Erythroblast (primary cell): Measurements from ENCODE around the gene C22orf42.

Experiments used
- GATA1 ChIP-seq: IDR thresholded peaks from 2 replicates; pipeline ENCODE4 v1.6.1; 2011; ENCODE audit warnings: low read depth, mild to moderate bottlenecking, control low read depth, low read length, moderate library complexity
- POLR2A ChIP-seq: IDR thresholded peaks from 2 replicates; pipeline ENCODE4 v1.6.1; 2011; ENCODE audit warnings: mild to moderate bottlenecking, low read length

GRCh38 chr22:32181043-32181442 lies 21.9 kb upstream of the C22orf42 start:
- TF ChIP-seq POLR2A (no peak), GATA1 (no peak)
